ENCODE data around the gene RAB21.

GRCh38 chr12:71800177-71800576 is 45.5 kb downstream of the RAB21 start:
- TF ChIP-seq POLR2AphosphoS5 (IDR thresholded peaks at IDR 0.05; ENCODE audit: low read depth, low read length) (no peak), POLR2A (IDR thresholded peaks at IDR 0.05; ENCODE audit: low read depth, low read length) (no peak), TAF1 (IDR thresholded peaks at IDR 0.05; ENCODE audit: low read depth, low read length) (no peak), SPI1 (IDR thresholded peaks at IDR 0.05; ENCODE audit: low read depth, low read length) (no peak), POU2F2 (IDR thresholded peaks at IDR 0.05; ENCODE audit: low read depth, low read length) (no peak)
